NT2/D1 (cell line): ENCODE measurements around the gene SORBS1.

Experiments
- YY1 ChIP-seq: IDR thresholded peaks from 2 replicates; pipeline ENCODE4 v1.6.1; 2011; ENCODE audit not compliant: insufficient read length, insufficient read depth
- ZNF274 ChIP-seq: IDR thresholded peaks from 2 replicates; pipeline ENCODE4 v1.6.1; 2011; ENCODE audit warnings: mild to moderate bottlenecking, low read depth, low read length

DNA sequence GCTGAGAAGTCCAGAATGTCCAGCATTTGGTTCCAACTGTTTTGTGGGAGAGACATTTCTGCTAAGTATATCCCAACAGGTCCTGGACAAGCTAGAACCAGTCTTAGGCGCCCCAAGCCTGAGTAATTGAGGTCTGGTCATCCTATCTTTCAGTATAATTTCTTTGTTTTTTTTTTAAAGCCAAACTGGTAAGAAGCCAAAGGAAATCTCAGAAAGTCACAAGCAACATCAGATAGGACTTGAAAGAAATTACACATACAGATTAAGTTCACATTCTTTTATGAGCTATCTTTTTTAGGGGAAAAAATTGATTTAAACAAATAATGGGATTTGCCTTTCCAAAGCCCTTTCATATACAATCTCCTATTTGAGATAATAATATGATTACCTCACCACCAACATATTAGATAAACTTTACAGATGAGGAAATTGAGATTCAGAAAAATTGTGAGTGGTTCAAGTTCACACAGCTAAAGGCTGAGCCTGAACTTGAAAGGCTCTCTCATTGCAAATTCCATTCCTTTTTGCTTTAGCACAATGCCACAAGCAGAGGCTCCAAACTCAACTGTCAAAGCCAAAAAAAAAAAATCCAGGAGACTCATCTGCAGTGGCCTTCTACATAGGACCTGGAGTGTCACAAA, 285.3 kb downstream of the SORBS1 start:
- TF ChIP-seq YY1 (no peak), ZNF274 (no peak)
